Liver (tissue), 9 donors: ENCODE results near the gene DNM2. TPM values are rescaled to one million over a fixed set of nuclear protein-coding genes. Genes with fewer than 3 reads are reported as not detected.

Experiments used
- DNase-seq: peaks from one replicate; pipeline ENCODE4 v3.0.0-alpha.2; 2017; ENCODE audit warnings: low spot score
- H3K27ac ChIP-seq, 2 donors: one replicate each; pipeline ENCODE4 v1.7.0; 2013; ENCODE audit warnings: inconsistent platforms in 2 of 2, low read length in 2 of 2, control low read depth in 1 of 2, low read depth in 1 of 2, mild to moderate bottlenecking in 1 of 2
- H3K27me3 ChIP-seq, 4 donors: one replicate each; pipeline versions ENCODE4 v1.6.1 to v1.7.0; 2013; ENCODE audit warnings: low read length in 3 of 4, inconsistent platforms in 1 of 4, mild to moderate bottlenecking in 1 of 4, moderate library complexity in 1 of 4; ENCODE audit not compliant: control insufficient read depth in 4 of 4, insufficient read depth in 4 of 4
- H3K36me3 ChIP-seq, 4 donors: one replicate each; pipeline versions ENCODE4 v1.6.1 to v1.7.0; 2013; ENCODE audit warnings: low read length in 3 of 4, mild to moderate bottlenecking in 3 of 4, low read depth in 1 of 4, moderate library complexity in 1 of 4; ENCODE audit not compliant: control insufficient read depth in 4 of 4, insufficient read depth in 3 of 4
- H3K4me1 ChIP-seq, 4 donors: one replicate each; pipeline versions ENCODE4 v1.6.1 to v1.7.0; 2013; ENCODE audit warnings: low read length in 3 of 4, mild to moderate bottlenecking in 3 of 4, moderate library complexity in 1 of 4; ENCODE audit not compliant: control insufficient read depth in 4 of 4, insufficient read depth in 4 of 4
- H3K4me3 ChIP-seq, 3 donors: one replicate each; pipeline versions ENCODE4 v1.6.1 to v1.7.0; 2013; ENCODE audit warnings: low read length in 3 of 3, control low read depth in 1 of 3, low read depth in 1 of 3, mild to moderate bottlenecking in 1 of 3
- H3K9ac ChIP-seq, 2 donors: one replicate each; pipeline ENCODE4 v1.7.0; 2013; ENCODE audit warnings: low read length in 2 of 2, mild to moderate bottlenecking in 2 of 2, moderate library complexity in 2 of 2, control low read depth in 1 of 2, low read depth in 1 of 2
- H3K9me3 ChIP-seq, 4 donors: one replicate each; pipeline versions ENCODE4 v1.6.1 to v1.7.0; 2013; ENCODE audit warnings: low read length in 3 of 4; ENCODE audit not compliant: control insufficient read depth in 4 of 4
- ATF3 ChIP-seq: IDR thresholded peaks from 2 replicates; pipeline ENCODE4 v1.6.1; 2016; ENCODE audit warnings: antibody characterized with exemption
- CTCF ChIP-seq: fragments of 150-350 bp; IDR thresholded peaks from 2 replicates; pipeline ENCODE4 v1.5.1; 2017; ENCODE audit warnings: improper control_type of control experiment, low read depth, low read length; ENCODE audit not compliant: missing input control
- EGR1 ChIP-seq, 2 donors: IDR thresholded peaks; 2 replicates each; pipeline ENCODE4 v1.6.1; 2016 to 2018; ENCODE audit warnings: antibody characterized with exemption in 2 of 2, low read depth in 2 of 2
- FOXA1 ChIP-seq: IDR thresholded peaks from 2 replicates; pipeline ENCODE4 v1.6.1; 2016; ENCODE audit warnings: antibody characterized with exemption
- FOXA2 ChIP-seq: IDR thresholded peaks from 2 replicates; pipeline ENCODE4 v1.6.1; 2016; ENCODE audit warnings: antibody characterized with exemption
- GABPA ChIP-seq, 2 donors: IDR thresholded peaks in 1 of 2; conservative IDR thresholded peaks in 1 of 2; 2 replicates each; pipeline ENCODE4 v1.6.1; 2016; ENCODE audit warnings: antibody characterized with exemption in 2 of 2, mild to moderate bottlenecking in 1 of 2, moderate library complexity in 1 of 2
- HNF4A ChIP-seq, 2 donors: conservative IDR thresholded peaks; 2 replicates each; pipeline ENCODE4 v1.6.1; 2016; ENCODE audit warnings: antibody characterized with exemption in 2 of 2, mild to moderate bottlenecking in 2 of 2
- HNF4G ChIP-seq: IDR thresholded peaks from 2 replicates; pipeline ENCODE4 v1.6.1; 2016; ENCODE audit warnings: antibody characterized with exemption
- JUND ChIP-seq, 2 donors: IDR thresholded peaks; 2 replicates each; pipeline ENCODE4 v1.6.1; 2016; ENCODE audit warnings: antibody characterized with exemption in 2 of 2
- RAD21 ChIP-seq, 2 donors: IDR thresholded peaks; 2 replicates each; pipeline ENCODE4 v1.6.1; 2016; ENCODE audit warnings: antibody characterized with exemption in 2 of 2, mild to moderate bottlenecking in 2 of 2
- REST ChIP-seq: IDR thresholded peaks from 2 replicates; pipeline ENCODE4 v1.6.1; 2016; ENCODE audit warnings: antibody characterized with exemption, mild to moderate bottlenecking
- RXRA ChIP-seq, 2 donors: IDR thresholded peaks; 2 replicates each; pipeline ENCODE4 v1.6.1; 2017 to 2018; ENCODE audit warnings: antibody characterized with exemption in 2 of 2, mild to moderate bottlenecking in 1 of 2
- SP1 ChIP-seq: IDR thresholded peaks from 2 replicates; pipeline ENCODE4 v1.6.1; 2018; ENCODE audit warnings: antibody characterized with exemption, mild to moderate bottlenecking
- TAF1 ChIP-seq: conservative IDR thresholded peaks from 2 replicates; pipeline ENCODE4 v1.6.1; 2016; ENCODE audit warnings: antibody characterized with exemption, mild to moderate bottlenecking
- YY1 ChIP-seq: IDR thresholded peaks from 2 replicates; pipeline ENCODE4 v1.6.1; 2016; ENCODE audit warnings: antibody characterized with exemption, mild to moderate bottlenecking
- ZBTB33 ChIP-seq: IDR thresholded peaks from 2 replicates; pipeline ENCODE4 v1.6.1; 2016; ENCODE audit warnings: antibody characterized with exemption
- WGBS: extraction: QIAGEN DNeasy Blood & Tissue Kit; methylation state at CpG from one replicate; pipeline ENCODE4 v1.1.7; 2013; 5-methylcytosine and 5-hydroxymethylcytosine counted together
- polyA plus RNA-seq, 2 donors: library from polyadenylated mRNA; stranded (reverse) in 1 of 2; unstranded in 1 of 2; fragments of 200-250 nt in 1 of 2; fragments of >200 nt in 1 of 2; fragmentation: Nextera tagmentation in 1 of 2; extraction: Ambion mirVana in 1 of 2; gene quantifications; one replicate each; pipeline versions ENCODE4 v1.2.1 to v1.2.3, GENCODE V29; 2013 to 2015
- total RNA-seq, 2 donors: library from RNA; depleted of rRNA; stranded (reverse); fragments of >200 nt; gene quantifications; one replicate each; pipeline ENCODE4 v1.2.3, GENCODE V29; 2014
- donor health status: healthy.
- donor health status: healthy.
- donor health status: healthy.
- donor health status: healthy.
- donor health status: healthy.

The DNM2 gene
- total and polyA plus RNA-seq, 4 donors = 23.1 to 95.1 (median 59.1) TPM

GRCh38 chr19:10832939-10833296 is 115.0 kb downstream of the DNM2 start:
- Histone ChIP-seq H3K27me3 (no peaks in the 10 kb centered on the region), H3K27ac (no peak overlapping the region), H3K4me1 (peaks cover 0 to 18% (median 10%) of the 10 kb centered on the region in 4 donors), H3K36me3 (peaks cover 5 to 36% (median 14%) of the 10 kb centered on the region in 4 donors), H3K9me3 (no peaks in the 10 kb centered on the region), H3K4me3 (no peak overlapping the region), H3K9ac (no peak overlapping the region)
- 90% methylated on average over 20 of the region's 20 CpGs for WGBS
- DNase-seq = no peak
- TF ChIP-seq FOXA1 (no peak), CTCF (no peak), REST (no peak), EGR1 (IDR thresholded peaks at IDR 0.05; ENCODE audit: low read depth in 2 of 2) (no peak), SP1 (no peak), TAF1 (no peak), ZBTB33 (no peak), ATF3 (no peak), JUND (IDR thresholded peaks at IDR 0.05) (no peak), HNF4G (no peak), YY1 (no peak), RXRA (IDR thresholded peaks at IDR 0.05) (no peak), FOXA2 (no peak), HNF4A (conservative IDR thresholded peaks at IDR 0.05) (no peak), GABPA (IDR thresholded peaks at IDR 0.05 in 1 of 2, conservative IDR thresholded peaks at IDR 0.05 in 1 of 2) (no peak), RAD21 (IDR thresholded peaks at IDR 0.05) (no peak)

GRCh38 chr19:10835089-10835753 is 117.3 kb downstream of the DNM2 start:
- H3K36me3 ChIP-seq = peaks cover 5 to 25% (median 8%) of the 10 kb centered on the region in 4 donors
- peak overlapping the region; percentile 43 to 72 for H3K9ac ChIP-seq
- H3K27me3 ChIP-seq = no peaks in the 10 kb centered on the region
- H3K27ac ChIP-seq = peak overlapping the region; percentile 95 to 99
- 27% methylated on average over 32 of the region's 32 CpGs for WGBS
- no peak for TF ChIP-seq FOXA1
- TF ChIP-seq EGR1 (IDR thresholded peaks at IDR 0.05; ENCODE audit: low read depth in 2 of 2) = peak; percentile 85 to 96
- H3K9me3 ChIP-seq = no peaks in the 10 kb centered on the region
- H3K4me1 ChIP-seq = peaks cover 0 to 18% (median 10%) of the 10 kb centered on the region in 4 donors
- H3K4me3 ChIP-seq = peak overlapping the region; percentile 64 to 97 (median 86)
- DNase-seq = no peak
